DOHH2 (cell line): ENCODE data around the gene C14orf180.

Experiments used
- CTCF ChIP-seq: fragments of 200-600 bp; sonication (generic); IDR thresholded peaks from one replicate; pipeline ENCODE4 v1.5.1; 2014; ENCODE audit warnings: antibody characterized with exemption, mild to moderate bottlenecking, low read depth, low read length; ENCODE audit not compliant: poor library complexity, severe bottlenecking
- EZH2phosphoT487 ChIP-seq: fragments of 200-600 bp; sonication (generic); IDR thresholded peaks from 2 replicates; pipeline ENCODE4 v1.6.1; 2017; ENCODE audit warnings: borderline replicate concordance, mild to moderate bottlenecking, antibody characterized with exemption, low read length, moderate library complexity, mixed read lengths

- TF ChIP-seq CTCF, result no peak
- no peak for TF ChIP-seq EZH2phosphoT487
Observed at GRCh38 chr14:104589338-104590195, 10.0 kb downstream of the C14orf180 start.
